ENCODE measurements around the gene TMED1. TPM values are rescaled to one million over a fixed set of nuclear protein-coding genes. Genes with fewer than 3 reads are reported as not detected.

Gene TMED1
- total RNA-seq, 1 experiment from 2014 or later: 32.3 TPM

- H4K5ac ChIP-seq (ENCODE audit: insufficient read length, low read depth, low read length): no peak overlapping the region
- no peak overlapping the region for H4K8ac ChIP-seq (replicated peaks; ENCODE audit: insufficient read length, low read depth, low read length)
- TF ChIP-seq CTCF (conservative IDR thresholded peaks at IDR 0.05): no peak
- H3K27me3 ChIP-seq (ENCODE audit: insufficient read depth, low read length): no peaks in the 10 kb centered on the region
- H2BK20ac ChIP-seq (ENCODE audit: low read depth, low read length, poor library complexity, severe bottlenecking): no peak overlapping the region
- H3K9me3 ChIP-seq (ENCODE audit: control insufficient read depth, low read depth, low read length): no peaks in the 10 kb centered on the region
- Mint-ChIP-seq H3K4me1 (no peaks in the 10 kb centered on the region), H3K4me3 (no peak overlapping the region), H3K36me3 (ENCODE audit: insufficient read depth in 1 of 3, low read depth in 3 of 3) (peaks cover 22 to 55% (median 54%) of the 10 kb centered on the region in 3 experiments; a peak in 6 of 7 replicates), H3K9me3 (no peaks in the 10 kb centered on the region), H3K27ac (no peak overlapping the region; a peak in 2 of 7 replicates), H3K27me3 (ENCODE audit: low read depth) (no peaks in the 10 kb centered on the region)
- no peak overlapping the region for H2AFZ ChIP-seq (ENCODE audit: low read length)
- H3K14ac ChIP-seq (ENCODE audit: insufficient read depth, low read length): no peak overlapping the region; the same call in 1 of the 2 replicates
- H2AK5ac ChIP-seq (ENCODE audit: insufficient read length, low read length): no peak overlapping the region
- H3K23me2 ChIP-seq (ENCODE audit: insufficient read length, low read depth, low read length, poor library complexity, severe bottlenecking): no peaks in the 10 kb centered on the region
- no peak overlapping the region for H4K91ac ChIP-seq (ENCODE audit: insufficient read length, low read depth, low read length)
- no peak for DNase-seq
- H4K20me1 ChIP-seq (ENCODE audit: control insufficient read depth, insufficient read depth, insufficient read length): no peaks in the 10 kb centered on the region
- H3K4ac ChIP-seq (ENCODE audit: low read depth, low read length): no peak overlapping the region
- H3K4me1 ChIP-seq (ENCODE audit: insufficient read depth, low read length): no peaks in the 10 kb centered on the region
- H3K4me2 ChIP-seq (ENCODE audit: insufficient read depth, insufficient read length, low read length): no peak overlapping the region
- no peak overlapping the region for H3K56ac ChIP-seq (ENCODE audit: insufficient read length, low read depth, low read length)
- H3K79me2 ChIP-seq (ENCODE audit: insufficient read depth, low read length): no peaks in the 10 kb centered on the region
- no peak overlapping the region for H3T11ph ChIP-seq (ENCODE audit: low read length)
- H3K27ac ChIP-seq (ENCODE audit: insufficient read length, low read depth, low read length): no peak overlapping the region
- no CpG with 5 or more reads among the region's 9 CpGs for WGBS (ENCODE audit: extremely low coverage, insufficient read length, low lambda C conversion rate)
- no peak overlapping the region for H3K18ac ChIP-seq (ENCODE audit: insufficient read length, low read depth, low read length)
- no peaks in the 10 kb centered on the region for H3K79me1 ChIP-seq (ENCODE audit: insufficient read depth, low read depth, low read length, poor library complexity, severe bottlenecking)
- H2BK12ac ChIP-seq (ENCODE audit: insufficient read length, low read depth, low read length): no peak overlapping the region
- H2BK15ac ChIP-seq (ENCODE audit: low read depth, low read length): no peak overlapping the region
- H3K23ac ChIP-seq (ENCODE audit: insufficient read length, low read depth, low read length): no peak overlapping the region
- no peak overlapping the region for H3K9ac ChIP-seq (ENCODE audit: extremely low read depth, insufficient read length, low read length)
- no peak overlapping the region for H2BK5ac ChIP-seq (ENCODE audit: insufficient read length, low read length)
- no peak overlapping the region for H2BK120ac ChIP-seq (ENCODE audit: low read depth, low read length, poor library complexity, severe bottlenecking)
Observed at GRCh38 chr19:10803252-10803651, 32.8 kb downstream of the TMED1 start.

Measured in H9 (cell line).